ENCODE data around the gene SPTBN1.
A peak's percentile ranks its signal among the peaks of the same experiment; 100 is the strongest.

The SPTBN1 gene

GRCh38 chr2:54590216-54591120 is 134.3 kb downstream of the SPTBN1 start:
- DNase-seq (ENCODE audit: low spot score): no peak

DNA sequence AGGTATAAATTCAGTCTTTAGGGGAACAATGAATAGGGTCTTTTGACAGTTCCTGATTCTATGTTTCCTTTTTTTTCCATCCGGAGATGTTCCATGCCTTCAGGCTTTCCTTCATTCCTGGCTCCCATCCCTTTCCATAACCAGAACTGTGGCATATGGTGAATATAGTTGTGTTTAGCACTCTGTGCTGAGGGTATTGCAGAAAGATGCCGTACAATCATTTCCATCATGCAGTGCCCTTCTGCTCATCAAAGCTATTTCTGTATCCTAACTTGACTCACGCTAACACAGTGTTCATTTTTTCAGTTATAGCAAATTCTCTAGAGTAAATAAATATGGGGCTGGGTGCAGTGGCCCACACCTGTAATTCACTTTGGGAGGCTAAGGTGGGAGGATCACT is 135.4 kb downstream of the SPTBN1 start:
- no peak for DNase-seq (ENCODE audit: low spot score)

- DNase-seq (ENCODE audit: low spot score): no peak
Observed at GRCh38 chr2:54593249-54593648, 137.1 kb downstream of the SPTBN1 start.

DNA sequence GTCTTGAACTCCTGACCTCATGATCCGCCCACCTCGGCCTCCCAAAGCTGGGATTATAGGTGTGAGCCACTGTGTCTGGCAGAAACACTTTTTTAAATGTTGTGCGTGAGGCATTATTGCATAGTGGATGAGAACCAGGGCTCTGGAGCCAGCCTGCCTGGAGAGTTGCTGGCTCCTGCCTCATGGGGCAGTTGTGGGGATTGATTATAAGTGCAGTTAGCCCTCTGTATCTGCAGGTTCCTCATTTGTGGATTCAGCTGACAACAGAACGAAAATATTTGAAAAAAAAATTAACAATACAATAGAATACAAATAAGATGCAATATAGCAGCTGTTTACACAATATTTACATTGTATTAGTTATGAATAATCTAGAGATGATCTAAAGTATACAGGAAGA is 137.9 kb downstream of the SPTBN1 start:
- no peak for DNase-seq (ENCODE audit: low spot score)

- no peak for DNase-seq (ENCODE audit: low spot score)
Observed at GRCh38 chr2:54595161-54595803, 139.2 kb downstream of the SPTBN1 start.

GRCh38 chr2:54595999-54596902 is 140.1 kb downstream of the SPTBN1 start:
- DNase-seq (ENCODE audit: low spot score): no peak

DNA sequence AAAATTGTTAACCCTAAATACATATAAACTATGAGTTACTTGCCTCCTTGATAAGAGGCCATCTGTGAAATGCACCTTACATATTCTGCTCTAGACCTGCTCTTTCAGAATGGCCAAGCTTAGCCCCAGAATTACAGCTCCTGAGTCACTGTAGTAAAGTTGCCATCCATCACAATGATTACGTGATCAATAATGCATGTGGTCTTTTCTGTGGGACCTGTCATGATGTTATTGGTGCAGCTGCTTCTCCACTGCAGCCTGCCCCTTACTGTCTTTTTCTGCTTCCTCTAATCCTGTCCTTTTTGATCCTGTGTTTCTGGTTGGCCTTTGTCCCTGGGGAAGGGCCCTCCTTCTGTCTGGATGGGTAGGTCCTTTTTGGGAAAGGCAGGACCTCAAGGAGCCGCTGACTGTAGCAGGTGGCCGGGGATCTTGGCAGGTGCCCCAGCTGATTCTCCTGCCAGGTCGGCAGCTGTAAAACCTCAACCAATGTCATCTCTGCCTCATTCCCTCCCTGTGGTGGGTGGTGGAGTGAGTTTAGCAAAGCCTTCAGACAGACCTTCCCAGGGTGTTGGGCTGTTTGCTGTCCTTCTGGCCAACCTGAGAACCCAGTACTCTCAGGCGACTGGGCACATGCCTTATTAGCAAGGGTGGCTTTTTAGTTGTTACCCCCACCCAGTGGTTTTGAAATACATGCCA is 141.2 kb downstream of the SPTBN1 start:
- no peak for DNase-seq (ENCODE audit: low spot score)

DNA sequence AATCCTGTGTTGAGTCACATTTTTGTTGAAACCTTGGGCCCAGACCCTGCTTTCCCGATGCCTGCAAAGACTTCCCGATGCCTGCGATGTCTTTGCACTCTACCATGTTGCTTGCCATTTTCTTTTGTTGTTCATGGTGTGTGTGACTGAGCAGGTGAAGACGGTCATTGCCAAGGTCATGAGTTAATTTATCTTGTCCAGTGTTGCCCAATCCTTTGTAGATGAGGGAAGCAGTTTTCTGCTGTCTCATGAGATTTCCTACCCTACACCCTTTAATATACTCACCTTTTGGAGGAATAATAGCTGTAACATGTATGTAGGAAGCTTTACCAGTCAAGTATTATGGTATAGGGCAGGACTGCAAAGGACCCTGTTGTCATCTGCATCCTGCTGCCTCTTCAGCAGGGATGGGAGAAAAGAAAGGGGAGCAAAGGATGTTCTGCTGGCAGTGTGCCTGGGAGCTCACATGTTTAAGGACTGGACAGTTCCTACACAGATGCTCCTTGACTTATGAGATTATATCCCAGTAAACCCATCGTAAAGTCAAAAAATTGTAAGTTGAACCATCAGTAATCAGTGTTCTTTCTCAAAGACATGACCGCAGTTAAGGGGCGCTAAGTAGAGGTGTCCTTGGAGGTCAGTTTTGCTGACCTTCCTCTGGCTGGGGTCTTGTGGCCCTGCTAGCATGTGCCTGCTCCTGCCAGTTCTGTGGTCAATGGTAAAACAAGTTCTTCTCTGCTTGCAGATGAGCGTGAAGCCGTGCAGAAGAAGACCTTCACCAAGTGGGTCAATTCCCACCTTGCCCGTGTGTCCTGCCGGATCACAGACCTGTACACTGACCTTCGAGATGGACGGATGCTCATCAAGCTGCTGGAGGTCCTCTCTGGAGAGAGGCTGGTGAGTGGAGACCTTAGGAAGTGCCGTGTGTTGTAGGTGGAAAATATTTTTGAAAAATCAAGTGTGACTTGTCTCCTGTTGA is 142.5 kb downstream of the SPTBN1 start:
- DNase-seq (ENCODE audit: low spot score): no peak

GRCh38 chr2:54599326-54599710 is 143.2 kb downstream of the SPTBN1 start:
- no peak for DNase-seq (ENCODE audit: low spot score)

GRCh38 chr2:54599914-54600313 is 143.8 kb downstream of the SPTBN1 start:
- DNase-seq (ENCODE audit: low spot score): peak; percentile 67

DNA sequence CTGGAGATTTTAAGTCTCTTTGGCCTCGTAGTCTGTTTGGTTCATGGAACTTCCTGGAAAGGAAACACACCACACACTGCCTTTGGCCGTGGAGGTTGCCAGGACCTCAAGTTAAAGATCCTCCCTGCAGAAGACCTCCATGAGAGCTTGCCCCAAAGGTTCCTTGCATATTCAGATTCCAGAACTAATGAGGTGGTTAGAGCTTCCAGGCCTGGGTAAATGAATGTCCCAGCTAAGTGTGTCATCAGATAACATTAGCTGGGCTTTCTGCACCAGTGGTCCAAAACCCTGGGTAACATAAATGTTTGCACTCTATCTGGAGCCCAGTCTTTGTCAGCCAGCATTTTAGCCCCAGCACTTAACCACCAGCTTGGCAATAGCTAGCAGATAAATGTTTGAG is 145.2 kb downstream of the SPTBN1 start:
- DNase-seq (ENCODE audit: low spot score): peak; percentile 16

DNA sequence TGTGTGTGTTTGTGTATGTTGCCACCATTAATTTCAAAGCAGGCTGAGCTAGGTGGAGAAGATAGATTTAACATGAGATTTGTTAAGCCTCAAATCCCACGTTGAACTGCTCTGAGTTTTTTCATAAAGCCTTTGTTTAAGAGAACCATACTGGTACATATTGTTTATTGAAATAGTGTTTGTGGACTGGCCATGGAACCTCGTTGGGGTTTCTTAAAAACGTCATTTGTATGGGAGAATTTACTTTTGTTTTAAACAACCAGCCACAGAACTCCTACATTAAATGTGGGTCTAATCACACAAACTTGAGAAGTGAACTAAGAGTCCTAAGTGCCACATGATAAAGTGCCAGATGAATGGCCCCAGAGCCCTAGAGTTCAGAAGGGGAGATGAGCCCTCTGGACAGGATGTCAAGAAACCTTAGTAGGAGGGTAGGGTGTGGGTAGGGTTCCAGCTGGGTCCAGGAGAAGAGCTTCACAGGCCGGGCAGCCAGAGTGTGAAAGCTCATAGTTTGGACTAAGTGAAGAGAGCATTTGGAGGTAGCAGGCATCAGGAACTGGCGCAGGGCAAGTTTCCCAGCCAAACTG is 146.7 kb downstream of the SPTBN1 start:
- no peak for DNase-seq (ENCODE audit: low spot score)

- no peak for DNase-seq (ENCODE audit: low spot score)
Observed at GRCh38 chr2:54603357-54603756, 147.2 kb downstream of the SPTBN1 start.

DNA sequence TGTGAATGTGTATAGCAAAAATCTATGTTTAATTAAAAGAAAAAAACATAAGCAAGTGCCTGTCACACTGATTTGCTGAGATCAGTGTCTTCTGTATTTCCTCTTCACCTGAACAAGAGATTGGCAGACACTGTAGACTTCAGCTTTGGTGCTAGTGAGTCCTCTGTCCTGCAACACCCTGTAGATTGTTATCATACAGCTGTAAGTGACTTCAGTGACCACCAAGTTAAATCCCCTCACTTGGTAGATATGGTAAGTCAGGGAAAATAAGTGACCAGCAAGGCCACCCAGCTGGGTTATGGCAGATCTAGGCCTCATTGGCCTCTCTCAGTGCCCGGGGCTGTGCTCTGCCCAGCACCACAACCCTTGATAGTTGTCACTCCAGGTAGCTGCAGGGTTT is 147.7 kb downstream of the SPTBN1 start:
- DNase-seq (ENCODE audit: low spot score): no peak

- DNase-seq (ENCODE audit: low spot score): no peak
Observed at GRCh38 chr2:54604871-54605270, 148.7 kb downstream of the SPTBN1 start.

- DNase-seq (ENCODE audit: low spot score): no peak
Observed at GRCh38 chr2:54605836-54606235, 149.7 kb downstream of the SPTBN1 start.

DNA sequence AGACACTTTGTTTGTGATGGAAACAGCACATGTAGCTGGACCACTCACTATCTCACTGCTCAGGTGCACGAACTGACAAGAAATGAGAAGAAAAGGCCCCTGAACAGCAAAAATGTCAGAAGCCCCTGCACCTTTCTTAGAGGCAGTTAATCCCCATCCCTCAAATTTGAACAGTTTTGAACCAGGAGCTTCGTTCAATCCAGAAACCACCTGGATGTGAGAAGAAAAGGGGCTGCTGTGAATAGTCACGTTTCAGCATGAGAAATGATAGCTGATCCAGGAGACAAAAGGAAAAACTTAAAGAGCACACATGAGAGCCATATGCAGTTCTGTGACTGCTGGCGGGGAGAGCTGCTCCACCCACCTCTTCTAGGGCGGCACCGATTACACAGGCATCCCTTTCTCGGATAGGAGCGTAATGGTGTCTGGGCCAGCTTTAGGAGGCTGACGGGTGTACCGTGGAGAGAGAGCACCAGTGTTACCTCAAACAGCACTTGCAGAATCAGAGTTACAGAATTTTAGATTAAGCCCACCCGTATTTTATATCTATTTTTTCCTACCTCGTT is 150.3 kb downstream of the SPTBN1 start:
- DNase-seq (ENCODE audit: low spot score): peak; percentile 64

- no peak for DNase-seq (ENCODE audit: low spot score)
Observed at GRCh38 chr2:54608224-54608623, 152.1 kb downstream of the SPTBN1 start.

- DNase-seq (ENCODE audit: low spot score): no peak
Observed at GRCh38 chr2:54609241-54609640, 153.1 kb downstream of the SPTBN1 start.

- DNase-seq (ENCODE audit: low spot score): no peak
Observed at GRCh38 chr2:54609647-54610046, 153.5 kb downstream of the SPTBN1 start.

Measured in AG08395 (cell line).